Lower leg skin (tissue), 4 donors: ENCODE data around the gene CNOT4. TPM values are rescaled to one million over a fixed set of nuclear protein-coding genes. Genes with fewer than 3 reads are reported as not detected.
"Not testable (repeated sequence)": the region's sequence is repeated elsewhere in the genome, so short reads cannot be mapped to it uniquely, and the experiment has no call there.

Experiments used
- DNase-seq, 2 donors: peaks; one replicate each; pipeline ENCODE4 v3.0.0-alpha.2; 2019; ENCODE audit warnings: low spot score in 2 of 2
- H3K4me3 ChIP-seq: fragments of 200-600 bp; sonication (generic); 2 replicates; pipeline ENCODE4 v1.5.1; 2017; ENCODE audit warnings: mild to moderate bottlenecking, low read depth; ENCODE audit not compliant: poor library complexity, severe bottlenecking
- CTCF ChIP-seq, 3 donors: fragments of 450-650 bp; IDR thresholded peaks; one replicate each; pipeline ENCODE4 v1.5.1; 2016; ENCODE audit warnings: antibody characterized with exemption in 3 of 3, mild to moderate bottlenecking in 3 of 3, moderate library complexity in 2 of 3
- POLR2A ChIP-seq, 2 donors: fragments of 450-650 bp; IDR thresholded peaks; one replicate each; pipeline ENCODE4 v1.6.1; 2016 to 2017; ENCODE audit warnings: antibody characterized with exemption in 2 of 2, mild to moderate bottlenecking in 1 of 2, moderate library complexity in 1 of 2
- WGBS, 2 donors: methylation state at CpG; one replicate each; pipeline ENCODE4 v1.1.5; 2018; 5-methylcytosine and 5-hydroxymethylcytosine counted together
- intact Hi-C: fragments of 100-400 bp; cut with DNase I; formaldehyde crosslinking; loops from one replicate; pipeline ENCODE4 v1.15.0; 2023; ENCODE audit warnings: low total_unique reads
- total RNA-seq, 4 donors: library from RNA; depleted of rRNA; stranded (reverse); fragments of >200 nt; gene quantifications; one replicate each; pipeline ENCODE4 v1.1.0, GENCODE V29; 2016

Gene CNOT4
- total RNA-seq, 4 donors from 2014 or later, result 13.4 to 20.4 (median 16.4) TPM

GRCh38 chr7:135499818-135500217 is 10.1 kb downstream of the CNOT4 start:
- H3K4me3 ChIP-seq, result no peak overlapping the region
- intact Hi-C loops, result no loop called here
- DNase-seq, result no peak
- 45 to 47% methylated on average over 3 of the region's 3 CpGs for WGBS, 2 donors
- TF ChIP-seq POLR2A (IDR thresholded peaks at IDR 0.05), result no peak

GRCh38 chr7:135497161-135497560 is 12.7 kb downstream of the CNOT4 start:
- 94 to 95% methylated on average over 6 of the region's 6 CpGs for WGBS, 2 donors
- H3K4me3 ChIP-seq, intact Hi-C loops: not testable (repeated sequence)

GRCh38 chr7:135493362-135493761 is 16.5 kb downstream of the CNOT4 start:
- intact Hi-C loops, result no loop called here
- no peak for DNase-seq
- TF ChIP-seq POLR2A (IDR thresholded peaks at IDR 0.05), result no peak
- no peak for TF ChIP-seq CTCF (IDR thresholded peaks at IDR 0.05)
- 95 to 96% methylated on average over 1 of the region's 1 CpG for WGBS, 2 donors
- no peak overlapping the region for H3K4me3 ChIP-seq

More at GRCh38 chr7:135497161-135497560, 12.7 kb downstream of the CNOT4 start:
- not testable (repeated sequence) for DNase-seq

GRCh38 chr7:135492151-135492550 is 17.8 kb downstream of the CNOT4 start:
- no peak for DNase-seq
- TF ChIP-seq POLR2A (IDR thresholded peaks at IDR 0.05) (no peak), CTCF (IDR thresholded peaks at IDR 0.05) (no peak)
- intact Hi-C loops, result no loop called here
- no peak overlapping the region for H3K4me3 ChIP-seq
- 90 to 95% methylated on average over 4 of the region's 4 CpGs for WGBS, 2 donors

GRCh38 chr7:135490783-135491182 is 19.1 kb downstream of the CNOT4 start:
- intact Hi-C loops, result no loop called here

GRCh38 chr7:135489791-135490190 is 20.1 kb downstream of the CNOT4 start:
- WGBS, 2 donors, result 93 to 98% methylated on average over 3 of the region's 3 CpGs
- no peak for DNase-seq
- TF ChIP-seq CTCF (IDR thresholded peaks at IDR 0.05) (no peak), POLR2A (IDR thresholded peaks at IDR 0.05) (no peak)
- H3K4me3 ChIP-seq, result no peak overlapping the region
- intact Hi-C loops, result no loop called here

More at GRCh38 chr7:135490783-135491182, 19.1 kb downstream of the CNOT4 start:
- DNase-seq, result no peak
- TF ChIP-seq POLR2A (IDR thresholded peaks at IDR 0.05) (no peak), CTCF (IDR thresholded peaks at IDR 0.05) (no peak)
- no peak overlapping the region for H3K4me3 ChIP-seq

GRCh38 chr7:135486261-135486920 is 23.5 kb downstream of the CNOT4 start:
- intact Hi-C loops, result no loop called here
- DNase-seq, result no peak
- WGBS, 2 donors, result 60 to 64% methylated on average over 3 of the region's 3 CpGs
- H3K4me3 ChIP-seq, result no peak overlapping the region
- no peak for TF ChIP-seq CTCF (IDR thresholded peaks at IDR 0.05)
- TF ChIP-seq POLR2A (IDR thresholded peaks at IDR 0.05), result no peak
